WTC11 (cell line): ENCODE data around the gene ACSF2. TPM values are rescaled to one million over a fixed set of nuclear protein-coding genes. Genes with fewer than 3 reads are reported as not detected.

Experiments
- ATAC-seq: fragments of 200-7000 bp; cut with Tn5 transposase; 2 replicates; pipeline ENCODE4 v1.10.0; 2021; ENCODE audit warnings: mild to moderate bottlenecking, moderate library complexity
- CTCF ChIA-PET: fragments of 300-600 bp; sonication (Branson Sonifier 250); formaldehyde crosslinking; loops from one replicate; lab custom pipeline; 2021; ENCODE audit warnings: antibody characterized with exemption; lab: Charles Lee
- POLR2A ChIA-PET: fragments of 350-600 bp; sonication (Branson Sonifier 250); formaldehyde crosslinking; loops from one replicate; lab custom pipeline; 2021; ENCODE audit warnings: antibody characterized with exemption; lab: Charles Lee
- DNase-seq: peaks from one replicate; pipeline ENCODE4 v3.0.0; 2021; ENCODE audit warnings: low spot score
- H3K27ac Mint-ChIP-seq: 2 replicates; pipeline ENCODE4 v1.8.0; 2021; ENCODE audit warnings: mixed read lengths
- H3K27me3 Mint-ChIP-seq: 2 replicates; pipeline ENCODE4 v1.8.0; 2021; ENCODE audit warnings: low read depth, mild to moderate bottlenecking, moderate library complexity, mixed read lengths
- H3K36me3 Mint-ChIP-seq: 2 replicates; pipeline ENCODE4 v1.8.0; 2021; ENCODE audit warnings: mixed read lengths
- H3K4me1 Mint-ChIP-seq: 2 replicates; pipeline ENCODE4 v1.8.0; 2022; ENCODE audit warnings: mixed read lengths
- H3K4me3 Mint-ChIP-seq: 2 replicates; pipeline ENCODE4 v1.8.0; 2021; ENCODE audit warnings: mild to moderate bottlenecking, moderate library complexity, mixed read lengths
- H3K9me3 Mint-ChIP-seq: 2 replicates; pipeline ENCODE4 v1.8.0; 2021; ENCODE audit warnings: mixed read lengths
- AFF4 ChIP-seq: sonication (generic); formaldehyde crosslinking; IDR thresholded peaks from 2 replicates; pipeline ENCODE4 v1.8.1; 2023; ENCODE audit warnings: mild to moderate bottlenecking, missing genetic modification reagents, borderline replicate concordance
- E2F1 ChIP-seq: sonication (generic); formaldehyde crosslinking; IDR thresholded peaks from 2 replicates; pipeline ENCODE4 v1.8.0; 2022; ENCODE audit warnings: mild to moderate bottlenecking, missing genetic modification reagents
- FOXJ3 ChIP-seq: sonication (generic); formaldehyde crosslinking; IDR thresholded peaks from 2 replicates; pipeline ENCODE4 v1.9.0; 2021; ENCODE audit warnings: missing genetic modification reagents, mild to moderate bottlenecking, borderline replicate concordance
- FOXP4 ChIP-seq: sonication (generic); formaldehyde crosslinking; IDR thresholded peaks from 2 replicates; pipeline ENCODE4 v1.8.0; 2022; ENCODE audit warnings: mild to moderate bottlenecking, missing genetic modification reagents
- MAX ChIP-seq: sonication (generic); formaldehyde crosslinking; IDR thresholded peaks from 2 replicates; pipeline ENCODE4 v1.8.0; 2022; ENCODE audit warnings: mild to moderate bottlenecking, missing genetic modification reagents
- MLX ChIP-seq: sonication (generic); formaldehyde crosslinking; IDR thresholded peaks from 2 replicates; pipeline ENCODE4 v1.8.1; 2023; ENCODE audit warnings: mild to moderate bottlenecking, missing genetic modification reagents, moderate library complexity
- PREB ChIP-seq: sonication (generic); formaldehyde crosslinking; IDR thresholded peaks from 2 replicates; pipeline ENCODE4 v1.8.1; 2022; ENCODE audit warnings: mild to moderate bottlenecking, missing genetic modification reagents, moderate library complexity, borderline replicate concordance
- TEAD4 ChIP-seq: sonication (generic); formaldehyde crosslinking; IDR thresholded peaks from 2 replicates; pipeline ENCODE4 v1.8.0; 2022; ENCODE audit warnings: mild to moderate bottlenecking, missing genetic modification reagents
- TP53 ChIP-seq: sonication (generic); formaldehyde crosslinking; IDR thresholded peaks from 2 replicates; pipeline ENCODE4 v1.8.1; 2023; ENCODE audit warnings: mild to moderate bottlenecking, missing genetic modification reagents
- ZNF396 ChIP-seq: fragments of 250-450 bp; sonication (Bioruptor Pico); IDR thresholded peaks from 2 replicates; pipeline ENCODE4 v1.8.0; 2021; ENCODE audit warnings: mild to moderate bottlenecking, moderate library complexity, borderline replicate concordance
- ZNF416 ChIP-seq: fragments of 250-450 bp; sonication (Bioruptor Pico); IDR thresholded peaks from 2 replicates; pipeline ENCODE4 v1.9.0; 2021; ENCODE audit warnings: mild to moderate bottlenecking, inconsistent platforms
- ZNF423 ChIP-seq: fragments of 250-450 bp; sonication (Bioruptor Pico); IDR thresholded peaks from 2 replicates; pipeline ENCODE4 v2.1.2; 2022; ENCODE audit warnings: mild to moderate bottlenecking, moderate library complexity
- ZSCAN18 ChIP-seq: fragments of 250-450 bp; sonication (Bioruptor Pico); IDR thresholded peaks from 2 replicates; pipeline ENCODE4 v2.1.2; 2022; ENCODE audit warnings: mild to moderate bottlenecking, moderate library complexity
- total RNA-seq: library from RNA; stranded (reverse); gene quantifications from 3 replicates; pipeline ENCODE4 v1.2.3, GENCODE V29; 2021
- TF ChIP-seq, protein P1 (sequence below): fragments of 250-450 bp; sonication (Bioruptor Pico); IDR thresholded peaks from 2 replicates; pipeline ENCODE4 v1.9.0; 2021; ENCODE audit warnings: mild to moderate bottlenecking
- TF ChIP-seq, protein P2 (sequence below): sonication (generic); formaldehyde crosslinking; conservative IDR thresholded peaks from 2 replicates; pipeline ENCODE4 v1.8.1; 2022; ENCODE audit warnings: mild to moderate bottlenecking, missing genetic modification reagents

ACSF2 gene
- total RNA-seq, 1 experiment from 2014 or later = 19.9 TPM

- TF ChIP-seq MLX (CRISPR knock-in tag) (no peak), TEAD4 (CRISPR knock-in tag) (no peak), AFF4 (CRISPR knock-in tag) (no peak), ZSCAN18 (no peak)
- peaks cover 27% of the 10 kb centered on the region for H3K27me3 Mint-ChIP-seq
- no peaks in the 10 kb centered on the region for H3K9me3 Mint-ChIP-seq
- no peak overlapping the region for H3K27ac Mint-ChIP-seq
- CTCF ChIA-PET = no interaction called here
- H3K4me1 Mint-ChIP-seq = peaks cover 23% of the 10 kb centered on the region
- ATAC-seq (no peak), DNase-seq (no peak)
- POLR2A ChIA-PET = no interaction called here
- H3K36me3 Mint-ChIP-seq = no peaks in the 10 kb centered on the region
- no peak overlapping the region for H3K4me3 Mint-ChIP-seq
Measured at GRCh38 chr17:50466371-50467113, 40.5 kb downstream of the ACSF2 start.

DNA sequence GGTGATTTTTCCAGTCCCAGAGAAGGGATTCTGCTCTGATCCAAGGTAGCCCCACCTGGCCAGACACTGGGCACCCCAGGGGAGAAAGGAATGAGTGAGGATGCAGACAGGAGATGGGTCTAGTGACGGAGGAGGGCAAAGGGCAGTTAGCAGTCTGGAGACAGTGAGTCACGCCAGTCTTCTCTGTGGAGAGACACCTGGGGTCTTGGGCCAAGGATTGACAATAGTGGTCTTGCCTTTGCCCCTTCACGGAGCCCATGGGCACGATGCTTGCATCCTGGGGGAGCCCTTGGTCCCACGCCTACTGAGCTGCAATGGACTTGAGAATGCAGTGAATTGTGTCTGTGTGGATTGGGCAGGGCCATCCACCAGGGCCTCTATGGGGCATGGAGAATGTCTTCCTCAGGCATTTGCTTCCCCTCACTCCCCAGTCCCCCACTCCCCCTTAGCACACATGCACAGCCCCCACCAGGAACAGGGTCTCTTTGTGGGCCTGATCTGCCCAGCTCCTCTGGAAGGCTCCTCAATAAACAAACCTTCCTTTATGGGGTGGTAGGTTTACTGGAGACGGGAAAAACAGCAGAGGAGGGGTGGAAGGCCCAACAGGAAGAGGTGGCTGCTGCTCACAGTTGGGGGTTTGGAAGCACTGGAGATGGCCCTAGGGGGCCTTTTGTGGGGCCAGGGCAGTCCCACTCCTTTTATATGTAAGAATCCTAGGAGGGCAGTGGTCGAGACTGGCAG lies 41.3 kb downstream of the ACSF2 start:
- peaks cover 27% of the 10 kb centered on the region for H3K27me3 Mint-ChIP-seq
- H3K4me1 Mint-ChIP-seq = peaks cover 23% of the 10 kb centered on the region
- H3K36me3 Mint-ChIP-seq = no peaks in the 10 kb centered on the region
- ChIA-PET POLR2A (no interaction called here), CTCF (interaction anchor here (0.8 to 1.8 kb wide), 4 partner anchors 34 to 106 kb away, joined by 3 to 18 read pairs (median 7); partner anchors contain the start of gene LRRC59)
- no peak overlapping the region for H3K27ac Mint-ChIP-seq
- H3K4me3 Mint-ChIP-seq = peak overlapping the region; percentile 43
- DNase-seq (no peak), ATAC-seq (no peak)
- TF ChIP-seq MAX (CRISPR knock-in tag) = no peak
- peak; percentile 42; the same call in 1 of the 2 replicates for TF ChIP-seq ZNF423 (CRISPR knock-in tag)
- no peak for TF ChIP-seq FOXP4 (CRISPR knock-in tag)
- H3K9me3 Mint-ChIP-seq = no peaks in the 10 kb centered on the region

DNA sequence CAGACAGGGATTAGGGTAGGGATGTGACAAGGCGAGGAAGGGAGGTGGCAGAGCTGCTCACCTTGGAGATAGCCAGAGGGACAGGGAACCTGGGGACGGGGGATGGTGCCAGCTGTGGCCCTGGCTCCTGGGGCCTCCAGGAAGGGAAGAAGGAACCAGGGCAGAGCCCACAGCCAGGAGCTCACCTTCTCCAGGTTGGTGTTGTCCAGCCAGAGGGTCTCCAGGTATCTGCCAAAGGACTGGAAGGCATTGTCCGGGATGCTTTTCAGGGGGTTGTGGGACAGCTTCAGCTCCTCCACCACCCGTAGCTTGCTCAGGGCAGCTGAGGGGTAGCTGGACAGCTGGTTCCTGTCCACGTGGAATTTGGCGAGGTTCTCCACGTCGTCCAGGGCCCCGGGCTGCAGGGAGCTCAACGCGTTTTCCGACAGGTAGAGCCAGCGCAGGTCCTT lies 41.9 kb downstream of the ACSF2 start:
- Mint-ChIP-seq H3K9me3 (no peaks in the 10 kb centered on the region), H3K27ac (no peak overlapping the region), H3K4me3 (peak overlapping the region; percentile 61), H3K27me3 (peaks cover 27% of the 10 kb centered on the region), H3K4me1 (peaks cover 23% of the 10 kb centered on the region), H3K36me3 (no peaks in the 10 kb centered on the region)
- DNase-seq (no peak), ATAC-seq (no peak)
- POLR2A ChIA-PET = no interaction called here
- CTCF ChIA-PET = interaction anchor here (0.8 to 4.0 kb wide), 6 partner anchors 9 to 107 kb away, joined by 3 to 18 read pairs (median 7); partner anchors contain the start of gene LRRC59
- TF ChIP-seq PREB (CRISPR knock-in tag) (no peak), FOXJ3 (CRISPR knock-in tag) (no peak), ZNF396 (CRISPR knock-in tag) (no peak), E2F1 (no peak), TP53 (no peak), ZNF416 (no peak)
- TF ChIP-seq, protein P1, sequence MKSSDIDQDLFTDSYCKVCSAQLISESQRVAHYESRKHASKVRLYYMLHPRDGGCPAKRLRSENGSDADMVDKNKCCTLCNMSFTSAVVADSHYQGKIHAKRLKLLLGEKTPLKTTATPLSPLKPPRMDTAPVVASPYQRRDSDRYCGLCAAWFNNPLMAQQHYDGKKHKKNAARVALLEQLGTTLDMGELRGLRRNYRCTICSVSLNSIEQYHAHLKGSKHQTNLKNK = no peak
- TF ChIP-seq, protein P2, sequence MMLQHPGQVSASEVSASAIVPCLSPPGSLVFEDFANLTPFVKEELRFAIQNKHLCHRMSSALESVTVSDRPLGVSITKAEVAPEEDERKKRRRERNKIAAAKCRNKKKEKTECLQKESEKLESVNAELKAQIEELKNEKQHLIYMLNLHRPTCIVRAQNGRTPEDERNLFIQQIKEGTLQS (CRISPR knock-in tag) = no peak
